ENCODE data around the gene KIFAP3. TPM values are rescaled to one million over a fixed set of nuclear protein-coding genes. Genes with fewer than 3 reads are reported as not detected.
"Not testable (repeated sequence)": the region's sequence is repeated elsewhere in the genome, so short reads cannot be mapped to it uniquely, and the experiment has no call there.

KIFAP3 gene
- polyA plus RNA-seq, 3 donors: 8.9 to 14.5 (median 10.9) TPM

DNA sequence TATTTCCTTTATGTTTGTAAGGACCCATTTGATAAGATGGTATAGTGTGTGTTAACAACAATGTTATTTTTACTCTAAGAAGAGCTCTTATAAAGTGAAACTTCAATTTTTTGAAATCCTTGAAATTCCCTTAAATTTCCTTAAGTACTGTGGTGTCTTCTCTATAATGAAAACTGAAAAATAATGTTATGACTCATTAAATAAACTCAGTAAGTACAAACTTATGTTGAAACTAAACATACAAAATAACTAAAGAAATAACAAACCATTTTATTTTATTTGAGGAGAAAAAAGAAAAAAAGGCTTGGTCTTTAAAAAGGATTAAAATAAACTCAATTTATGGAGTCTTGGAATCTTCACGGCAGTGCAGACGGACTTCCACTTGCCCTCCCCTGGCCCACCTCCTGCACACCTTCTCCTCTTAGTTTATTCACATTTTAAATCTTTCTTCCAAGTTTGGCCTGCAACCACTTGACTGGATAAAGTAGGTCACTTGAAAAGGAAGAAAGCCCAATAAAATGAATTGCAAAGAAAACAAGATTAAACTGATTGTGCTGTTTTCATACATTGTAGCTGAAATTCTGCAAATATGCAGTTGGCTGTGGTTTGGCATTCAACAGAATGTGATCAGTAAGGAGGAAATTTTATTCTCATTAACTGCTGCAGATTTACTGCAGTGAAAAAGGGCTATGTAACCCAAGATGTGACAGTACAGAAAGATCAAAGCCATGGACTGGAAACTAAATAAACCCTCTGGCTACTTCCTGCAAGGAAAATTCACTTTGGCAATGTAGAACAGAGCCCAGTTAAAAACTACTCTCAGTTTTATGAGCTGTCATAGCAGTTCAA lies 132.3 kb downstream of the KIFAP3 start:
- no peak overlapping the region for H3K27ac ChIP-seq (ENCODE audit: low read depth, low read length)
- WGBS, 3 donors: 85 to 95% (median 86%) methylated on average over 2 of the region's 2 CpGs

DNA sequence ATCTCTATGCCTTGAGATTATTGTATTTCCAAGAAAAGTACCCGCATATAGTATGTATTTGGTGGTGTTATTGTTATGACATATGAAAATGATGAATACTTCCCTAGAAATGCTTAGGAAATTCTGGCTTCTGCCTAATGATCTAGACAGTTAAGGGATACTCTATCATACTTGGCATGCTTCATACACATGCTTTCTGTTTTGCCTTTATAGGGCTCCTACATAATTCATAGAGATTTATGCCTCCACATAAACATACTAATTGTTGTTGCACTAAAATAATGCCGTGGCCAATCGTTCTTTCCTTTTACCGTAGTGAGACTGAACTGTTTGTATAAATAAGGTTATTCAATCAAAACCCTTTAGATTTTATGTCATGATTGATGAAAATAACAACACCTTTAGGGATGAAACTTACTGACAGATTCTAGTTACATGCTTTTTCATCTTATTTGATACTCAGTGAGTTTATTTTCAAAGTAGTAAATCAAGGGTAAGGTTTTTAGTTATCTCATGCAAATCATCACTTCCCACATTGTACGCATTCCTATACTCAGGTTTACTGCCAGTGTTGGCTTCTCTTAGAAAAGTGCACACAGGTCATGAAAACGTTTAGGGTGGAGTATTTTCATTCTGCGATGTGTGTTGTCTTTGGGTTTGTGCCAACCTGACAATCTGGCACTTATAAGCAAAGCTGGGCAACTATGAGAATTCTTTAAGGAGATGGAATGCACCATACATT lies 140.3 kb downstream of the KIFAP3 start:
- no peak overlapping the region for H3K27ac ChIP-seq (ENCODE audit: low read depth, low read length)
- 57 to 60% (median 57%) methylated on average over 7 of the region's 7 CpGs for WGBS, 3 donors

DNA sequence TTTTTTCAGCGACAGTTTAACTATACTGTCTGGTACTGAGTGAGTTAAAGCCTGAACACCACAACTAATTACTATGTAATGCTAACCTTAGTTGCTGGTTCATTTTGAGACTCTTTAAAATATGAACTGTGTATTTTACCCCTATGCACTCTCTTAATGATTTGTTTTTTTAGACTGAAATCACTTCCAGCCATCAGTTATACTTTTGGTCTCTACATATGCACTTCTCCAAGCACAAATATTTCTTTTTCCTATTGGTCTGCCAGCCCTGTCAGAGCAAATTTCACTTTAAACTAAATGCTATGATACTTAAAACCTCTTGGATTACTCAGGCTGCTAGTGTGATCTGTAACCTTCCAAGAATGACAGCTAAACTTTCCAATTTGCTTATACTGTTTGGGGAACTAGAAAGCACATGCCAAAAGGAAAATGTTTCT lies 142.7 kb downstream of the KIFAP3 start:
- H3K27ac ChIP-seq (ENCODE audit: low read depth, low read length): no peak overlapping the region
- 92 to 95% (median 93%) methylated on average over 1 of the region's 1 CpG for WGBS, 3 donors

DNA sequence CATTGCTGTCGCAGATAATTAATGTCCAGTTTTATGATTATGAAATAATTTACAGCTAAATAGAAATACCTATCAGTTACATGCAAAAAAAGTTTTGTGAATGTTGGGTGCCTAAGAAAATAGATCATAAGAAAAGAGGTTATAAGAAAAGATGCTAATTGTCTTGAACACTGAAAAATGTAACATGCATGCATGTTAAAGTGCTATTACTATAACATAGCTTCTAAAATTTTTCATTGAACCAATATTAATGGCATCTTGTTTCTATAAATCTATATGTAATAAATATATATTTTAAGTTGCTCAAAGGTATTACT lies 145.3 kb downstream of the KIFAP3 start:
- 24 to 28% (median 26%) methylated on average over 1 of the region's 1 CpG for WGBS, 3 donors
- no peak overlapping the region for H3K27ac ChIP-seq (ENCODE audit: low read depth, low read length)

DNA sequence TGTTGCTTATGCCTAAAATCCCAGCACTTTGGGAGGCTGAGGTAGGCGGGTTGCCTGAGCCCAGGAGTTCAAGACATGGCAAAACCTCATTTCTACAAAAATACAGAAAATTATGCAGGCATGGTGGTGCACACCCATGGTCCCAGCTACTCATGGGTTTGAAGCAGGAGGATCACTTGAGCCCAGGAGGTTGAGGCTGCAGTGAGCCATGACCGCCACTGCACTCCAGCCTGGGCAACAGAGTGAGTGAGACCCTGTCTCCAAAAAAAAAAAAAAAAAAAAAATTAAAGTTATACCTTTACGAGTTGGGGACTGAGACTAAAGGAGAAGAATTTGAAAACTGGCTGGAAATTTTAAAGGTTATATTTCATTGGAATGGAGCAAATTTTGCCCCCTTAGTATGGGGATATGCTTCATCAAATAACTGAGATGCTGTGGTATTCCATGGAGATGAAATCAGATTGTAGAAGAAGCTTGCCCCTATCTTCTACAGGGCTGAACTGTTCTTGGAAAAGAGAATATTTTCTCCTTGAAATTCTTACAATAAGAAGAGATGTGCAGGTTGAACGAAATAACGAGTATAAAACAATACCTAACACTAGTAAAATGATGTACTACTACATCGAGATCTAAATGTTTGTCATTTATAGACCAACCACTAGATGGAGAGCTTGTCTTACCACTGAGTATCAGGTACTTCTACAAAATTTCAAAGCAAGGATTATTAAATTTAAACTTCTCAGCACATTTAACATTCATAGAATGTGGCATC lies 145.9 kb downstream of the KIFAP3 start:
- no peak overlapping the region for H3K27ac ChIP-seq (ENCODE audit: low read depth, low read length)
- WGBS, 3 donors: 44 to 49% (median 47%) methylated on average over 6 of the region's 6 CpGs

DNA sequence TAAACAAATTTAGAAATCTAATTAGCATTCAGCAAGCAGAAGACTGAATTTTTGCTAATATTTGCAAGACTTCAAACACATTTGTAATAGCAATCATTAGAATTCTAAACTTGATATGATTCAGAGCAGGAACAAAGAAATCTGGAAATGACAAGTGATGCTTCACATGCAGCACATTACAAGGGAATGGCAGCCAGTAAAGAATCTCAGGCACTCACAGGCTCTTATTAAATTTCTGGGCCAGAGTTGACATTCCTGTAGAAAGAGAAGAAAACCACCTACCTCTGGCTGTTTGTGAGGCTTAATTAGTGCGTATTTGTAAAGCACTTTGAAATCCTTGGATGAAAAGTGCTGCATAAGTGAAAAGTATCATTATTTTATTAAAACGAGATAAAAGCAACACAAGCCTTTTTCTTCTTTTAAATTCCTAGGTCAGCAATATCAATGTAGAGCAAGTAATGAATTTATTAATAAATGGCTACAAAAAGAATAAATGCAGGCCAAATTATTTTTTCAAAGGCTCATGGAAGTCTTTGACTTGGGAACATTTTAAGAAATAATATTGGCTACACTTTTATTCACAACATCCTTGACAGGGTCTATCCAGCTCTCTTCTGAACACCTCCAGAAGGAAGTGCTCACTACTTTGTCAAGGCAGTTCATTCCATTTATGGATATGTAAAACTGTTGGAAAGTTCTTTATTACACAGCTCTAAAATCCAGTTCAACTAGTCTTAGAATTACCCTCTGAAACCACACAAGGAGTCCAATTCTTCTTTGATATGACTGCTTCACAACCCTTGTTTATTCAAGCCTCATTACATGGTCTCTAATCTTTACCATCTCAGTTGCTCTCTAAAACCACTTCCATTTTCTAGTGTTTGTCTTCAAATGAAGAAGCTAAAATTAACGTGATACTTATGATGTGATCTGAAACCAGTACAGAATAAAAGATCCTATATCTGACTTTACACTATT lies 148.7 kb downstream of the KIFAP3 start:
- 69 to 71% (median 71%) methylated on average over 3 of the region's 3 CpGs for WGBS, 3 donors
- H3K27ac ChIP-seq (ENCODE audit: low read depth, low read length): no peak overlapping the region

DNA sequence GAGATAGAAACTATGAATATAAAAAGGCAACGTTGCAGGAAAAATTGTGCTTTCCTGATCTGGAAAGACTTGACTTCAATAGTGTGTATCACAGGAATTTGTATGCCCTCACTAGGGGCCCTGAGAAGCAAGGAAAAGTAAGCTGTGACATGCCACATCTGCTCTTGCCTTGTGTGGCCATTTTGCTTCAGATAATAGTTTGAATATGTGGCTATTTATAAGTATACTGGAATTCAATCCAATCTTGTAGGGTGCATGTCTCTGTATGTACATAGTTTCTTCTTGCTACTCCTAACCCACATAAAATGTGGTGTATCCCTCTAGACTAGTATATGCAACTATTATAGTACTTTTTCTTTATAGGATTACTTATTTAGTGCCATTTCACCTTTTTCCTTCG lies 149.7 kb downstream of the KIFAP3 start:
- WGBS, 3 donors: 77 to 82% (median 79%) methylated on average over 2 of the region's 2 CpGs

DNA sequence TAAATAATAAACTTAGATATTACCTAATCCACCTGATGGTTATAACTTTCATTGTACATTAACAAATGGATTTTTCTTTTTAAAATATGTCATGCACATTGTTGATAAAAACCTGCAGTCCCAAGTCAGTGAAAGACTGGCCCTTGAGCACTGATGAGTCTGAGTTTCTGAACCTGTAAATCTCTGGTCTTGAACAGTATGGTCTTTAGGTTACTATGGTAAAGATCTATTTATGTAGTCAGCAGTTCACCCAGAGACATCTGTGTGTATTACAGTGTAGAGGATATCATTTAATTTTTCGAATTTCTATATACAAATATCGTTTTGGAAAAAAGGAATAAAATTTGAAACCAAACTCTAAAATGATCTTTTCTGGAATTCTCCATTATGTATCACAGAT lies 150.4 kb downstream of the KIFAP3 start:
- 88 to 99% (median 94%) methylated on average over 2 of the region's 2 CpGs for WGBS, 3 donors
- no peak overlapping the region for H3K27ac ChIP-seq (ENCODE audit: low read depth, low read length)

More for the DNA sequence above, 149.7 kb downstream of the KIFAP3 start:
- H3K27ac ChIP-seq (ENCODE audit: low read depth, low read length): no peak overlapping the region

DNA sequence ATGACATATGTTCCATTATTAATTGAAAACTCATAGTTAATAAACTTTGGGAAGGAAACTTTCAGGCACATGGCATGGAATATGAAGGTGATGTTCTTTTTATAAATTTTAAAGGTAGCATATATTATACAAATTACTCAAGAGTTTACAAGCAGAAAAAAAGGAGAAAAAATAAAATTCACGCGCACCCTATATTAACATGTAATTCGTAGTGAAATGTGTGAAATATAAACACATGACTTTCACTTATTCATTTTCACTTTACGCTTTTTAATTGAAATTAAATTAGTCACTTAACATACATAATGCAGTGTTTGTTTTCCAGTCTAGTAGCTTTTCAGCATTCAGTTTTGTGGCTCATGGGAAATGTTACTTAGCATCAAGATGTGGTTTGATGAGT lies 153.4 kb downstream of the KIFAP3 start:
- no peak overlapping the region for H3K27ac ChIP-seq (ENCODE audit: low read depth, low read length)
- WGBS, 3 donors: 96 to 98% (median 97%) methylated on average over 4 of the region's 4 CpGs

DNA sequence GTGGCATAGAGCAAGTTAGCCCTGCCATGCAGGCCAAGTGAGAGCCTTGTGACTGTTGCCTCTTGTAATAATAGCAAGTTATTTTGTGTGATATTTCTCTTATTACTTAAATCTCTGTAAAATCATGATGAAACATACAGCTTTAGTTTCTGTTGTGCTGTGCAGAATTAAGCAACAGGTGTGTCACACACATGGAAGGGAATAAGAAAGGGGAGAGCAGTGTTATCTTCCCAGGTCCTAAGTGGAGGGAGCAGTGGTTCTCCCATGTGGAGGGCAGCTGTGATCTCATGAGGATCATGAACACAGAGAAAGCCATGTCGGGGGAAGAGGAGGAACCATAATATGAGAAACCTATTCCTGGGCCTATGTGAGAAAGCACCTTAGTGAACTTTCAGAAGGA lies 155.6 kb downstream of the KIFAP3 start:
- 92 to 100% (median 100%) methylated on average over 1 of the region's 1 CpG for WGBS, 3 donors

DNA sequence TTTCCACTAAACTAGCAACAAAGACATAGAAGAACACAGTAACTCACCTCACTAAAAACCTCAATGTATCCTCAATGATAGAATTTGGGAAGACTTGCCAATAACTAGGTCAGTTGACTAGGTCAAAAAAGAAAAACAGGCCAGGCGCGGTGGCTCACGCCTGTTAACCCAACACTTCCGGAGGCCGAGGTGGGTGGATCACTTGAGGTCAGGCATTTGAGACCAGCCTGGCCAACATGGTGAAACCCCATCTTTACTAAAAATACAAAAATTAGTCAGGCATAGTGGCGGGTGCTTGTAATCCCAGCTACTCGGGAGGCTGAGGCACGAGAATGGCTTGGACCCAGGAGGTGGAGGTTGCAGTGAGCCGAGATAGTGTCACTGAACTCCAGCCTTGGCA lies 156.3 kb downstream of the KIFAP3 start:
- WGBS, 3 donors: 94 to 99% (median 94%) methylated on average over 9 of the region's 9 CpGs

More for the DNA sequence above, 155.6 kb downstream of the KIFAP3 start:
- no peak overlapping the region for H3K27ac ChIP-seq (ENCODE audit: low read depth, low read length)

DNA sequence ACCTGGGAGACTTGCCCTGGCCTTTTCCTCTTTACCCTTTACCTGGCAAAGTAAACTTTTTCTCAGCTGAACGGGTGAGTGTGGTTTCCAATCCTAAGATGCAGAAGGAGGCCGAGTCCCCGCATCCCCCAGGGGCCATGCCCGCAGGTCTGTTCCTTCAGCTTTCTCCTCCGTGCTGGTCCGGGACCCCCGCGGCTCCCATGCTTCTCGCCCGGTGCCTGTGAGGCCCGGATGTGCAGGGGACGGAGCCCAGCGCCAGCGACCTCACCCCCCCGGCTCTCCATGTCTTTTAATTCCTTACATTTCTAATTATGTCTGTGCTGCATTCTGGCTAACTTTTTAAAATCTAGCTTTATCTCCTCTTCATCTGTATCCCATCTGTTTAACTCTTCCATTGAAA lies 159.3 kb downstream of the KIFAP3 start:
- H3K27ac ChIP-seq (ENCODE audit: low read depth, low read length): no peak overlapping the region
- WGBS, 3 donors: 49 to 63% (median 59%) methylated on average over 15 of the region's 15 CpGs

More for the DNA sequence above, 156.3 kb downstream of the KIFAP3 start:
- H3K27ac ChIP-seq (ENCODE audit: low read depth, low read length): not testable (repeated sequence)

DNA sequence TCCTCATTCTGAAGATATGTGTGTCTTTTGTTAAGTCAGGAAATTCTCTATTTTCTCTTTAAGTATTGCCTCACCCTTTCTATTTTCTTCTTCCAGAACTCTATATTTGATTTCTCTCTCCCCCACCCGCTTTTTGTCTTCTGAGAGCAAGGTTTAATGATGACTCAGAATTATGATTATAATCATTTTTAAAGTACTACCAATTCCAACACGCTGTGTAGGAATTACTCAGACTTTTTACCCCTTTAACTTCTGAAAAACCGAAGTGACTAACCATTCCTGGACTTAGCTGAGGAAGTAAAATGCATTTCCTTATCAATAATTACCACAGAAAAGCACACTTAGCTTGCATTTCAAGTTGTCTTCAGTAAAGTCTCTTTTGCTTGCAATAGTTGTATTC lies 160.0 kb downstream of the KIFAP3 start:
- no peak overlapping the region for H3K27ac ChIP-seq (ENCODE audit: low read depth, low read length)
- WGBS, 3 donors: 33 to 65% (median 37%) methylated on average over 3 of the region's 3 CpGs

DNA sequence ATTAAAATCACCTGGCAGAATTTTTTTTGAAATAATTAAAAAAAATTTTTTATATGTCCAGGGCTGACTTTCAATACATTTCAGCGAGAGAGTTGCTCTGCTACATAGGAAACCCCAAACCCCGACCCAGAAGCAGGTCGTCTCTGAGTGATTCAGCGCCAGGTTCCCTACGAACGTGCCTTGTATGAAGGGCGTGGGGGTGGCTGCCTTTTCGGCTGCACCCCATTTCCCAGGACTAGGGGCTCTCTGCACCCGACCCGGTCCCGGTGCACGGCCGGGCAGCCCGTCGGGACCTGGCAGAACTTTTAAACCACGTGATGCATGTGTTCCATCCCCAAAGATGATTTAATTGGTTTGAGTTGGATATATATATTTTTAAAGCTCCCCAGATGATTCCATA lies 165.0 kb downstream of the KIFAP3 start:
- 88 to 93% (median 92%) methylated on average over 16 of the region's 16 CpGs for WGBS, 3 donors
- H3K27ac ChIP-seq (ENCODE audit: low read depth, low read length): no peak overlapping the region

DNA sequence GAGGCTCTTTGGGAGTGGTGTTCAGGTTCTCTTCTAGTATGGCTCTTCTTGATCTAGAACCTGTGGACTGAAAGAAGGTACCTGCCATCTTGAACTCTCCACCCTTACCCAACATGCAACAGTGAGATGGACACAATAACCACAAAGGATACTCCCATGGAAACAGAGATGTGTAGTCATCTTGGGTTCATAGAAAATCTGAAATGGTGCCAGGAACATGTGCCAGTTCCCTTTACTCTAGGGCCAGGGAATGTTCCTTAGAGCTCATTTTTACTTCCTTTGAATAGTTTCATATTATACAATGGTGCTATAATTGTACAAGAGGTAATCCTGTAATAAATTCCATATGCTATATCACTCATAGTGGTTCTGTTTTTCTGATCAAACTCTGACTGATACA lies 167.6 kb downstream of the KIFAP3 start:
- no peak overlapping the region for H3K27ac ChIP-seq (ENCODE audit: low read depth, low read length)

DNA sequence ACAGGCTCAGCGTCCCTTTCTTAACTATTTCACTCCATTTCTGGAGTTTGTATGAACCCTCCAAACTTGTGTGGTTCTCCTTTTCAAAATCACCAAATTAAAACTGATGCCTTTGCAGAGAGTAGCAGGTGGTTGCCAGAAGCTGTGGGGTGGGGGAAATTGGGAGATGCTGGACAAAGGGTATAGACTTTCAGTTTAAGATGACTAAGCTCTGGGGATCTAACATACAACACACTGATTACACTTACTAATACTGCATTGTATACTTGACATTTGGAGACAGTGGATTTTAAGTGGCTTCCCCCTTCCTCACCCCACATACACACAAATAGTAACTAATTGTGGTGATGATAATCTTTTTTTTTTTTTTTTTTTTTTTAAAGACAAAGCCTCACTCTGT lies 169.7 kb downstream of the KIFAP3 start:
- 77 to 84% (median 83%) methylated on average over 1 of the region's 1 CpG for WGBS, 3 donors
- no peak overlapping the region for H3K27ac ChIP-seq (ENCODE audit: low read depth, low read length)

DNA sequence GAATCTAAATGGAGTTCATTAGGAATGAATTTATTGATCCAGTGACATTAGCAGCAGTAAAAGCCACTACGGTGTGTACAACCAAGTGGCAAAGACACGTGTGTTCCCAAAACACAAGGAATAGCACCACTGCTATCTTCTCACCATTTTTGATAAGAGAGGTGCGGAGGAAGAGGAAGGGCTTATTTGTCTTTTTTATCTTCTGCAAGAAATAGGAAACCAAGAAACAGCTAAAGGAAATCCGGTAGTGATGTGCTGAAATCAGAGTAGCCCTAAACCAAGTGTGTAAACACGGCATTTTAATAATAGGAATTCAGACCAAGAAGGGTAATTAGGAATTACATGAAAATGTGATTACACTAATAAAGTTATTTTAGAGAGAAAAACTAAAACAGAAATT lies 171.7 kb downstream of the KIFAP3 start:
- 37 to 46% (median 43%) methylated on average over 5 of the region's 5 CpGs for WGBS, 3 donors
- no peak overlapping the region for H3K27ac ChIP-seq (ENCODE audit: low read depth, low read length)

DNA sequence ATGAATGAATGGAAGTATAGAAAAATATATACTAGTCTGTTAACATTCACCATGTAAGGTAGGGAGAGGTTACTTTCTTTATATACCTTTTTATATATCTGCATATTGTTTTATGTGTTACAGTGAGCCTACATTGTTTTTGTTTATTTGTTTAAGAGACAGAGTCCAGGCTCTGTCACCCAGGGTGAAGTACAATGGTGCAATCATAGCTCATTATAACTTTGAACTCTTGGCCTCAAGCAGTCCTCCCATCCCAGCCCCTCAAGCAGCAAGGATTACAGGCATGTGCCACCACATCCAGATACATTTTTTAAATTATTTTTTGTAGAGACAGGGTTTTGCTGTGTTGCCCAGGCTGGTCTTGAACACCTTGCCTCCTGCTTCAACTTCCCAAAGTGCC lies 173.4 kb downstream of the KIFAP3 start:
- H3K27ac ChIP-seq (ENCODE audit: low read depth, low read length): no peak overlapping the region
